Left kidney (tissue), 2 donors: ENCODE results near the gene SLC14A1. TPM values are rescaled to one million over a fixed set of nuclear protein-coding genes. Genes with fewer than 3 reads are reported as not detected.
"Not testable (repeated sequence)": the region's sequence is repeated elsewhere in the genome, so short reads cannot be mapped to it uniquely, and the experiment has no call there.

Experiments
- DNase-seq: peaks from one replicate; pipeline ENCODE4 v3.0.0-alpha.2; 2013
- polyA plus RNA-seq: library from polyadenylated mRNA; unstranded; fragments of 120-200 nt; gene quantifications from one replicate; pipeline ENCODE4 v1.2.1, GENCODE V29; 2013; ENCODE audit not compliant: insufficient read length

The SLC14A1 gene
- polyA plus RNA-seq, 1 donor = 1.7 TPM

- DNase-seq = not testable (repeated sequence)
Observed at GRCh38 chr18:45757644-45758043, 33.7 kb downstream of the SLC14A1 start.

GRCh38 chr18:45760462-45761036, 36.6 kb downstream of the SLC14A1 start:
- DNase-seq = peak; percentile 68

- no peak for DNase-seq
Observed at GRCh38 chr18:45761512-45762114, 37.6 kb downstream of the SLC14A1 start.

GRCh38 chr18:45764000-45764686, 40.2 kb downstream of the SLC14A1 start:
- no peak for DNase-seq

- DNase-seq = no peak
Observed at GRCh38 chr18:45765796-45766195, 41.8 kb downstream of the SLC14A1 start.

- no peak for DNase-seq
Observed at GRCh38 chr18:45771587-45772480, 47.9 kb downstream of the SLC14A1 start.

- DNase-seq = no peak
Observed at GRCh38 chr18:45774065-45774521, 50.1 kb downstream of the SLC14A1 start.

- DNase-seq = peak; percentile 81
Observed at GRCh38 chr18:45775241-45775676, 51.3 kb downstream of the SLC14A1 start.

GRCh38 chr18:45775743-45776142, 51.8 kb downstream of the SLC14A1 start:
- DNase-seq = peak; percentile 28

GRCh38 chr18:45777393-45777792, 53.4 kb downstream of the SLC14A1 start:
- no peak for DNase-seq

- no peak for DNase-seq
Observed at GRCh38 chr18:45780568-45780967, 56.6 kb downstream of the SLC14A1 start.

- no peak for DNase-seq
Observed at GRCh38 chr18:45782662-45783061, 58.7 kb downstream of the SLC14A1 start.

- no peak for DNase-seq
Observed at GRCh38 chr18:45783097-45784075, 59.4 kb downstream of the SLC14A1 start.

GRCh38 chr18:45785134-45785533, 61.2 kb downstream of the SLC14A1 start:
- DNase-seq = no peak

- no peak for DNase-seq
Observed at GRCh38 chr18:45786941-45787340, 63.0 kb downstream of the SLC14A1 start.

GRCh38 chr18:45787346-45787745, 63.4 kb downstream of the SLC14A1 start:
- no peak for DNase-seq

GRCh38 chr18:45788861-45789260, 64.9 kb downstream of the SLC14A1 start:
- DNase-seq = no peak

GRCh38 chr18:45792506-45793263, 68.7 kb downstream of the SLC14A1 start:
- DNase-seq = no peak

GRCh38 chr18:45793264-45793965, 69.4 kb downstream of the SLC14A1 start:
- no peak for DNase-seq
